Measurements from ENCODE around the gene LMNA.

GRCh38 chr1:156101880-156102279, 12.6 kb upstream of the LMNA start:
- TF ChIP-seq POLR2AphosphoS5 (IDR thresholded peaks at IDR 0.05), result no peak
- TF ChIP-seq CTCF (IDR thresholded peaks at IDR 0.05 in 8 of 11, conservative IDR thresholded peaks at IDR 0.05 in 3 of 11), result no peak

All from spleen (tissue), 7 donors.